GM12801 (cell line): ENCODE data around the gene DTNB.

ENCODE experiments used
- CTCF ChIP-seq: IDR thresholded peaks from one replicate; pipeline ENCODE4 v1.5.1; 2011; ENCODE audit warnings: control low read depth; ENCODE audit not compliant: insufficient read length; ENCODE audit errors: extremely low read depth

Gene DTNB

GRCh38 chr2:25333981-25334380, 339.4 kb downstream of the DTNB start:
- no peak for TF ChIP-seq CTCF

GRCh38 chr2:25332571-25332970, 340.8 kb downstream of the DTNB start:
- TF ChIP-seq CTCF = no peak

GRCh38 chr2:25331686-25332365, 341.6 kb downstream of the DTNB start:
- TF ChIP-seq CTCF = no peak

- no peak for TF ChIP-seq CTCF
These were observed 342.4 kb downstream of the DTNB start for GRCh38 chr2:25330937-25331336.

- TF ChIP-seq CTCF = no peak
These were observed 343.1 kb downstream of the DTNB start for GRCh38 chr2:25330273-25330672.

GRCh38 chr2:25328152-25329085, 345.0 kb downstream of the DTNB start:
- TF ChIP-seq CTCF = no peak
